Neural cell (in vitro differentiated cells): ENCODE data around the gene IMPA2.

Experiments used
- EP300 ChIP-seq: fragments of 450-650 bp; conservative IDR thresholded peaks from 2 replicates; pipeline ENCODE4 v1.6.1; 2014; ENCODE audit warnings: antibody characterized with exemption, mild to moderate bottlenecking, moderate library complexity; ENCODE audit not compliant: poor library complexity, severe bottlenecking
- EZH2 ChIP-seq: fragments of 200-600, 300-800 bp; shearing (Covaris generic), sonication (generic); IDR thresholded peaks from 2 replicates; pipeline ENCODE4 v1.6.1; 2014; ENCODE audit warnings: antibody characterized with exemption, low read length, borderline replicate concordance, mild to moderate bottlenecking; ENCODE audit not compliant: insufficient read depth, poor library complexity, severe bottlenecking
- POLR2AphosphoS5 ChIP-seq: IDR thresholded peaks from 2 replicates; pipeline ENCODE4 v1.6.1; 2012
- TF ChIP-seq, protein P1 (sequence below): IDR thresholded peaks from 2 replicates; pipeline ENCODE4 v1.6.1; 2012; ENCODE audit warnings: borderline replicate concordance
- TF ChIP-seq, protein P2 (sequence below): fragments of 450-650 bp; IDR thresholded peaks from 2 replicates; pipeline ENCODE4 v1.5.1; 2014; ENCODE audit warnings: antibody characterized with exemption, mild to moderate bottlenecking, moderate library complexity; ENCODE audit not compliant: poor library complexity, severe bottlenecking

DNA sequence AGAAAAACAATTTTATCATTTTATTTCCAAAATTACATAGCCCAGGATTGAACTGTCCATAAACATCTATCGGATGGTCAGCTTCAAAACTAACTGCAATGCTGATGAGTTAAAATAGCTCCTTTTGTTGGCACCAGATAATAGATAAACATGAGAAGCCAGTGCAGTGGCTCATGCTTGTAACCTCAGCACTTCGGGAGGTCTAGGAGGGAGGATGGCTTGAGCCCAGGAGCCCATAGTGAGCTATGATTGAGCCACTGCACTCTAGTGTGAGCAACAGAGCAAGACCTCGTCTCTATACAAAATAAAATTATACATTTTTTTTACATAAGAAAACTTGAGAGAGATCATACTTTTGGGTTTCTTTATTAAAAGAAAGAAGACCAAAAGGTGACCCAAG lies 34.6 kb upstream of the IMPA2 start:
- TF ChIP-seq, protein P1, sequence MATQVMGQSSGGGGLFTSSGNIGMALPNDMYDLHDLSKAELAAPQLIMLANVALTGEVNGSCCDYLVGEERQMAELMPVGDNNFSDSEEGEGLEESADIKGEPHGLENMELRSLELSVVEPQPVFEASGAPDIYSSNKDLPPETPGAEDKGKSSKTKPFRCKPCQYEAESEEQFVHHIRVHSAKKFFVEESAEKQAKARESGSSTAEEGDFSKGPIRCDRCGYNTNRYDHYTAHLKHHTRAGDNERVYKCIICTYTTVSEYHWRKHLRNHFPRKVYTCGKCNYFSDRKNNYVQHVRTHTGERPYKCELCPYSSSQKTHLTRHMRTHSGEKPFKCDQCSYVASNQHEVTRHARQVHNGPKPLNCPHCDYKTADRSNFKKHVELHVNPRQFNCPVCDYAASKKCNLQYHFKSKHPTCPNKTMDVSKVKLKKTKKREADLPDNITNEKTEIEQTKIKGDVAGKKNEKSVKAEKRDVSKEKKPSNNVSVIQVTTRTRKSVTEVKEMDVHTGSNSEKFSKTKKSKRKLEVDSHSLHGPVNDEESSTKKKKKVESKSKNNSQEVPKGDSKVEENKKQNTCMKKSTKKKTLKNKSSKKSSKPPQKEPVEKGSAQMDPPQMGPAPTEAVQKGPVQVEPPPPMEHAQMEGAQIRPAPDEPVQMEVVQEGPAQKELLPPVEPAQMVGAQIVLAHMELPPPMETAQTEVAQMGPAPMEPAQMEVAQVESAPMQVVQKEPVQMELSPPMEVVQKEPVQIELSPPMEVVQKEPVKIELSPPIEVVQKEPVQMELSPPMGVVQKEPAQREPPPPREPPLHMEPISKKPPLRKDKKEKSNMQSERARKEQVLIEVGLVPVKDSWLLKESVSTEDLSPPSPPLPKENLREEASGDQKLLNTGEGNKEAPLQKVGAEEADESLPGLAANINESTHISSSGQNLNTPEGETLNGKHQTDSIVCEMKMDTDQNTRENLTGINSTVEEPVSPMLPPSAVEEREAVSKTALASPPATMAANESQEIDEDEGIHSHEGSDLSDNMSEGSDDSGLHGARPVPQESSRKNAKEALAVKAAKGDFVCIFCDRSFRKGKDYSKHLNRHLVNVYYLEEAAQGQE, result no peak
- TF ChIP-seq EP300, result no peak
- TF ChIP-seq POLR2AphosphoS5, result no peak
- TF ChIP-seq EZH2, result no peak
- TF ChIP-seq, protein P2, sequence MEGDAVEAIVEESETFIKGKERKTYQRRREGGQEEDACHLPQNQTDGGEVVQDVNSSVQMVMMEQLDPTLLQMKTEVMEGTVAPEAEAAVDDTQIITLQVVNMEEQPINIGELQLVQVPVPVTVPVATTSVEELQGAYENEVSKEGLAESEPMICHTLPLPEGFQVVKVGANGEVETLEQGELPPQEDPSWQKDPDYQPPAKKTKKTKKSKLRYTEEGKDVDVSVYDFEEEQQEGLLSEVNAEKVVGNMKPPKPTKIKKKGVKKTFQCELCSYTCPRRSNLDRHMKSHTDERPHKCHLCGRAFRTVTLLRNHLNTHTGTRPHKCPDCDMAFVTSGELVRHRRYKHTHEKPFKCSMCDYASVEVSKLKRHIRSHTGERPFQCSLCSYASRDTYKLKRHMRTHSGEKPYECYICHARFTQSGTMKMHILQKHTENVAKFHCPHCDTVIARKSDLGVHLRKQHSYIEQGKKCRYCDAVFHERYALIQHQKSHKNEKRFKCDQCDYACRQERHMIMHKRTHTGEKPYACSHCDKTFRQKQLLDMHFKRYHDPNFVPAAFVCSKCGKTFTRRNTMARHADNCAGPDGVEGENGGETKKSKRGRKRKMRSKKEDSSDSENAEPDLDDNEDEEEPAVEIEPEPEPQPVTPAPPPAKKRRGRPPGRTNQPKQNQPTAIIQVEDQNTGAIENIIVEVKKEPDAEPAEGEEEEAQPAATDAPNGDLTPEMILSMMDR, result no peak
